Measurements from ENCODE around the gene OXSR1. TPM values are rescaled to one million over a fixed set of nuclear protein-coding genes. Genes with fewer than 3 reads are reported as not detected.

The OXSR1 gene
- total and polyA plus RNA-seq, 2 of the 13 experiments (the other 11 are each of a cell fraction or from before 2014, with no cell fraction given) = 27.4 to 32.6 TPM

DNA sequence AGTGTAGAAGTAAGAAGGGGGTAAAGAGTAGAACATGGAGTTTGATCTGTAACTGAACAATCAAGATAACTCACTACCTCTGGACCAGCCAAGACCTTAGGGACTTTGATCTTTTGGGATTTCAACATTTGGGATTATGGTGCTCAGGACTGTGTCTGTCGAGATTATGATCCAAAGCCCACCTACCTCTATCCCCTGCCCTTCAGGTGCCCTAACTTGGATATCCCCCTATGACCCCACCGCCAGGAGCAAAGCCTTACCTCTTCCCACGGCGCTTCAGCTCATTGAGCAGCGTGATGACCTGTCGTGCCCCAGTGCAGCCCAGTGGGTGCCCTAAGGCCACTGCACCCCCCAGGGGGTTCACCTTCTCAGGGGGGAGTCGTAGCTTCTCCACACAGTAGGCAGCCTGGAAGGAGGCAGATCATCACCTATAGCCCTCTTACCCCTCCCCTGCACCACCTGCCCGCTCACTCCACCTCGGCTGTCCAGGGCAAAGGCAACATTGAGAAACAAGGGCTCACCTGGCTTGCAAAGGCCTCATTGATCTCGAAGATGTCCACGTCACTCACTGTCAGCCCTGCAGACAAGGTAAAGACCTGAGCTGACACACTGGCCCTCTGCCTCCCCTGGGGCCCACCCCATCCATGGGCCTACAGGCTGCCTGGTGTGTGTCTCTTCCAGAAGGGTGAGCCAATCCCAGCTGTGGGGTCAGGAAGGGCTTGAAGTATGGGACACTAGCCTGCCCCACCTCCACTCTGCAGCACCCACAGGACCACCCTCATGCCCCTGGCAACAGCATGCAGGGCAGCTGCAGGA, 39.8 kb upstream of the OXSR1 start (continued):
- no peak for TF ChIP-seq ZNF207 (IDR thresholded peaks at IDR 0.05; ENCODE audit: borderline replicate concordance)
- TF ChIP-seq FOXM1 (CRISPR knock-in tag; IDR thresholded peaks at IDR 0.05) = no peak
- TF ChIP-seq POLR2G (IDR thresholded peaks at IDR 0.05; ENCODE audit: low read depth, low read length) = no peak
- TF ChIP-seq HOXA7 (CRISPR knock-in tag; IDR thresholded peaks at IDR 0.05) = no peak
- no peak for TF ChIP-seq ZNF792 (CRISPR knock-in tag; IDR thresholded peaks at IDR 0.05)
- peak; percentile 59 for TF ChIP-seq HNF4A (CRISPR knock-in tag; IDR thresholded peaks at IDR 0.05)
- TF ChIP-seq KDM1A (CRISPR knock-in tag; IDR thresholded peaks at IDR 0.05) = no peak
- TF ChIP-seq, protein P1, sequence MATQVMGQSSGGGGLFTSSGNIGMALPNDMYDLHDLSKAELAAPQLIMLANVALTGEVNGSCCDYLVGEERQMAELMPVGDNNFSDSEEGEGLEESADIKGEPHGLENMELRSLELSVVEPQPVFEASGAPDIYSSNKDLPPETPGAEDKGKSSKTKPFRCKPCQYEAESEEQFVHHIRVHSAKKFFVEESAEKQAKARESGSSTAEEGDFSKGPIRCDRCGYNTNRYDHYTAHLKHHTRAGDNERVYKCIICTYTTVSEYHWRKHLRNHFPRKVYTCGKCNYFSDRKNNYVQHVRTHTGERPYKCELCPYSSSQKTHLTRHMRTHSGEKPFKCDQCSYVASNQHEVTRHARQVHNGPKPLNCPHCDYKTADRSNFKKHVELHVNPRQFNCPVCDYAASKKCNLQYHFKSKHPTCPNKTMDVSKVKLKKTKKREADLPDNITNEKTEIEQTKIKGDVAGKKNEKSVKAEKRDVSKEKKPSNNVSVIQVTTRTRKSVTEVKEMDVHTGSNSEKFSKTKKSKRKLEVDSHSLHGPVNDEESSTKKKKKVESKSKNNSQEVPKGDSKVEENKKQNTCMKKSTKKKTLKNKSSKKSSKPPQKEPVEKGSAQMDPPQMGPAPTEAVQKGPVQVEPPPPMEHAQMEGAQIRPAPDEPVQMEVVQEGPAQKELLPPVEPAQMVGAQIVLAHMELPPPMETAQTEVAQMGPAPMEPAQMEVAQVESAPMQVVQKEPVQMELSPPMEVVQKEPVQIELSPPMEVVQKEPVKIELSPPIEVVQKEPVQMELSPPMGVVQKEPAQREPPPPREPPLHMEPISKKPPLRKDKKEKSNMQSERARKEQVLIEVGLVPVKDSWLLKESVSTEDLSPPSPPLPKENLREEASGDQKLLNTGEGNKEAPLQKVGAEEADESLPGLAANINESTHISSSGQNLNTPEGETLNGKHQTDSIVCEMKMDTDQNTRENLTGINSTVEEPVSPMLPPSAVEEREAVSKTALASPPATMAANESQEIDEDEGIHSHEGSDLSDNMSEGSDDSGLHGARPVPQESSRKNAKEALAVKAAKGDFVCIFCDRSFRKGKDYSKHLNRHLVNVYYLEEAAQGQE (IDR thresholded peaks at IDR 0.05; ENCODE audit: borderline replicate concordance in 1 of 2, low read depth in 1 of 2, low read length in 2 of 2) = no peak
- no peak for TF ChIP-seq TARDBP (CRISPR knock-in tag; IDR thresholded peaks at IDR 0.05)
- peak; percentile 84 for TF ChIP-seq ZSCAN25 (CRISPR knock-in tag; IDR thresholded peaks at IDR 0.05)
- no peak for TF ChIP-seq HNRNPH1 (optimal IDR thresholded peaks at IDR 0.05; ENCODE audit: low read depth, low read length)
- TF ChIP-seq, protein P2, sequence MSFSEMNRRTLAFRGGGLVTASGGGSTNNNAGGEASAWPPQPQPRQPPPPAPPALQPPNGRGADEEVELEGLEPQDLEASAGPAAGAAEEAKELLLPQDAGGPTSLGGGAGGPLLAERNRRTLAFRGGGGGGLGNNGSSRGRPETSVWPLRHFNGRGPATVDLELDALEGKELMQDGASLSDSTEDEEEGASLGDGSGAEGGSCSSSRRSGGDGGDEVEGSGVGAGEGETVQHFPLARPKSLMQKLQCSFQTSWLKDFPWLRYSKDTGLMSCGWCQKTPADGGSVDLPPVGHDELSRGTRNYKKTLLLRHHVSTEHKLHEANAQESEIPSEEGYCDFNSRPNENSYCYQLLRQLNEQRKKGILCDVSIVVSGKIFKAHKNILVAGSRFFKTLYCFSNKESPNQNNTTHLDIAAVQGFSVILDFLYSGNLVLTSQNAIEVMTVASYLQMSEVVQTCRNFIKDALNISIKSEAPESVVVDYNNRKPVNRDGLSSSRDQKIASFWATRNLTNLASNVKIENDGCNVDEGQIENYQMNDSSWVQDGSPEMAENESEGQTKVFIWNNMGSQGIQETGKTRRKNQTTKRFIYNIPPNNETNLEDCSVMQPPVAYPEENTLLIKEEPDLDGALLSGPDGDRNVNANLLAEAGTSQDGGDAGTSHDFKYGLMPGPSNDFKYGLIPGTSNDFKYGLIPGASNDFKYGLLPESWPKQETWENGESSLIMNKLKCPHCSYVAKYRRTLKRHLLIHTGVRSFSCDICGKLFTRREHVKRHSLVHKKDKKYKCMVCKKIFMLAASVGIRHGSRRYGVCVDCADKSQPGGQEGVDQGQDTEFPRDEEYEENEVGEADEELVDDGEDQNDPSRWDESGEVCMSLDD (CRISPR knock-in tag; IDR thresholded peaks at IDR 0.05; ENCODE audit: borderline replicate concordance) = no peak
- TF ChIP-seq NR2F6 (IDR thresholded peaks at IDR 0.05) = no peak
- no peak for TF ChIP-seq NR2F6 (CRISPR knock-in tag; IDR thresholded peaks at IDR 0.05)
- TF ChIP-seq RXRA (CRISPR knock-in tag; IDR thresholded peaks at IDR 0.05) = no peak
- no peak for TF ChIP-seq HIVEP1 (CRISPR knock-in tag; IDR thresholded peaks at IDR 0.05)
- TF ChIP-seq HOXA9 (CRISPR knock-in tag; IDR thresholded peaks at IDR 0.05; ENCODE audit: borderline replicate concordance) = no peak
- no peak for TF ChIP-seq ZNF672 (CRISPR knock-in tag; IDR thresholded peaks at IDR 0.05)
- TF ChIP-seq, protein P3, sequence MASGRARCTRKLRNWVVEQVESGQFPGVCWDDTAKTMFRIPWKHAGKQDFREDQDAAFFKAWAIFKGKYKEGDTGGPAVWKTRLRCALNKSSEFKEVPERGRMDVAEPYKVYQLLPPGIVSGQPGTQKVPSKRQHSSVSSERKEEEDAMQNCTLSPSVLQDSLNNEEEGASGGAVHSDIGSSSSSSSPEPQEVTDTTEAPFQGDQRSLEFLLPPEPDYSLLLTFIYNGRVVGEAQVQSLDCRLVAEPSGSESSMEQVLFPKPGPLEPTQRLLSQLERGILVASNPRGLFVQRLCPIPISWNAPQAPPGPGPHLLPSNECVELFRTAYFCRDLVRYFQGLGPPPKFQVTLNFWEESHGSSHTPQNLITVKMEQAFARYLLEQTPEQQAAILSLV (CRISPR knock-in tag; IDR thresholded peaks at IDR 0.05; ENCODE audit: borderline replicate concordance) = no peak
- peak; percentile 41 for TF ChIP-seq ZEB1 (IDR thresholded peaks at IDR 0.05; ENCODE audit: insufficient replicate concordance, low read depth)
- no peak for TF ChIP-seq SP140L (CRISPR knock-in tag; IDR thresholded peaks at IDR 0.05; ENCODE audit: borderline replicate concordance)
- no peak for TF ChIP-seq CBX1 (IDR thresholded peaks at IDR 0.05; ENCODE audit: low read depth)
- no peak for TF ChIP-seq SUZ12 (IDR thresholded peaks at IDR 0.05; ENCODE audit: low read depth, low read length)
- TF ChIP-seq ZNF232 (CRISPR knock-in tag; IDR thresholded peaks at IDR 0.05; ENCODE audit: borderline replicate concordance) = no peak
